HepG2 (cell line): ENCODE measurements around the gene ITCH. TPM values are rescaled to one million over a fixed set of nuclear protein-coding genes. Genes with fewer than 3 reads are reported as not detected.
"Not testable (repeated sequence)": the region's sequence is repeated elsewhere in the genome, so short reads cannot be mapped to it uniquely, and the experiment has no call there.

Experiments used
- ATAC-seq: fragments of 200-7000 bp; cut with Tn5 transposase; 3 replicates; pipeline ENCODE4 v1.9.1; 2020; ENCODE audit warnings: mild to moderate bottlenecking, moderate library complexity
- BruUV-seq: library from RNA; stranded (reverse); fragments of 400-500 nt; replicated peaks from 2 replicates; lab custom pipeline; 2021; lab: Mats Ljungman, UMichigan
- CTCF ChIA-PET: fragments of 300-600 bp; formaldehyde crosslinking; extraction: SDS; loops from one replicate; lab custom pipeline; 2021; ENCODE audit warnings: low total read pairs, inconsistent platforms, low intra/inter-chr PET ratio; lab: Yijun Ruan, JAX
- POLR2A ChIA-PET: fragments of 350-600 bp; sonication (Branson Sonifier 250); formaldehyde crosslinking; loops from one replicate; lab custom pipeline; 2020; ENCODE audit warnings: antibody characterized with exemption, inconsistent platforms; lab: Yijun Ruan, JAX
- DNase-seq: peaks from one replicate; pipeline ENCODE4 v3.0.0-alpha.2; 2015; ENCODE audit warnings: low spot score
- FAIRE-seq: peaks from 3 replicates; lab custom pipeline; 2011; peaks lifted over from hg19 to GRCh38; lab: Jason Lieb, UNC
- H2AFZ ChIP-seq: one replicate; pipeline ENCODE4 v1.6.1; 2011; ENCODE audit warnings: low read length, inconsistent platforms
- H3K27ac ChIP-seq: fragments of 300-600 bp; 3 replicates; pipeline ENCODE4 v1.8.0; 2011; ENCODE audit warnings: mixed run types, mild to moderate bottlenecking, mixed read lengths, low read length, inconsistent platforms; ENCODE audit not compliant: insufficient read depth; ENCODE audit errors: extremely low read length
- H3K27me3 ChIP-seq, 2 experiments: fragments of 200-600 bp in 1 of 2; 2 replicates in 1 of 2; 3 replicates in 1 of 2; pipeline versions ENCODE4 v1.6.0 to v1.8.0; 2011; ENCODE audit warnings: low read length in 2 of 2, mild to moderate bottlenecking in 2 of 2, moderate library complexity in 2 of 2, inconsistent platforms in 1 of 2; ENCODE audit not compliant: insufficient read depth in 2 of 2, control insufficient read depth in 1 of 2
- H3K36me3 ChIP-seq, 2 experiments: fragments of 200-600 bp in 1 of 2; replicated peaks in 1 of 2; 2 replicates in 1 of 2; 3 replicates in 1 of 2; pipeline versions ENCODE4 v1.5.1 to v1.8.0; 2011; ENCODE audit warnings: low read length in 2 of 2, inconsistent platforms in 1 of 2; ENCODE audit not compliant: insufficient read depth in 2 of 2, control insufficient read depth in 1 of 2
- H3K4me1 ChIP-seq: 2 replicates; pipeline ENCODE4 v1.5.1; 2012; ENCODE audit warnings: low read length, inconsistent platforms; ENCODE audit not compliant: insufficient read depth
- H3K4me2 ChIP-seq: 2 replicates; pipeline ENCODE4 v1.6.0; 2011; ENCODE audit warnings: low read depth, low read length, inconsistent platforms
- H3K4me3 ChIP-seq, 3 experiments: fragments of 200-600 bp in 1 of 3; sonication (generic), shearing (Covaris generic) in 1 of 3; replicated peaks in 1 of 3; 2 replicates each; pipeline ENCODE4 v1.5.1; 2011 to 2016; ENCODE audit warnings: low read length in 3 of 3, inconsistent platforms in 2 of 3, low read depth in 2 of 3, mild to moderate bottlenecking in 2 of 3, control low read depth in 1 of 3, mixed read lengths in 1 of 3; ENCODE audit not compliant: insufficient read depth in 1 of 3
- H3K79me2 ChIP-seq: one replicate; pipeline ENCODE4 v1.6.1; 2011; ENCODE audit warnings: low read length, inconsistent platforms; ENCODE audit not compliant: insufficient read depth
- H3K9ac ChIP-seq: 2 replicates; pipeline ENCODE4 v1.6.0; 2011; ENCODE audit warnings: mild to moderate bottlenecking, low read depth, low read length, inconsistent platforms; ENCODE audit not compliant: insufficient read depth
- H3K9me3 ChIP-seq: 2 replicates; pipeline ENCODE4 v1.5.1; 2012; ENCODE audit warnings: mild to moderate bottlenecking, low read length
- H4K20me1 ChIP-seq: 2 replicates; pipeline ENCODE4 v1.6.0; 2011; ENCODE audit warnings: inconsistent platforms, mild to moderate bottlenecking, low read length, moderate library complexity; ENCODE audit not compliant: insufficient read depth
- ASH2L ChIP-seq: fragments of 300-600, 200-600 bp; sonication (generic); IDR thresholded peaks from 2 replicates; pipeline ENCODE4 v1.7.0; 2017; ENCODE audit warnings: low read depth, mild to moderate bottlenecking, moderate library complexity, mixed read lengths, low read length; ENCODE audit not compliant: insufficient read length
- ATM ChIP-seq: fragments of 450-650 bp; IDR thresholded peaks from 2 replicates; pipeline ENCODE4 v1.7.1; 2017; ENCODE audit warnings: mild to moderate bottlenecking, borderline replicate concordance
- CEBPZ ChIP-seq: IDR thresholded peaks from 2 replicates; pipeline ENCODE4 v1.6.1; 2012; ENCODE audit warnings: low read length, improper control_type of control experiment
- CHD2 ChIP-seq: IDR thresholded peaks from 2 replicates; pipeline ENCODE4 v1.6.1; 2011; ENCODE audit warnings: low read depth, low read length, improper control_type of control experiment
- DNMT1 ChIP-seq: sonication (generic); formaldehyde crosslinking; IDR thresholded peaks from 2 replicates; pipeline ENCODE4 v1.5.1; 2020; ENCODE audit warnings: mild to moderate bottlenecking, missing genetic modification reagents
- MLLT10 ChIP-seq: sonication (generic); formaldehyde crosslinking; IDR thresholded peaks from 2 replicates; pipeline ENCODE4 v1.4.0; 2020; ENCODE audit warnings: missing genetic modification reagents
- PLRG1 ChIP-seq: fragments of 450-650 bp; conservative IDR thresholded peaks from 2 replicates; pipeline ENCODE4 v1.6.1; 2016
- TCF7 ChIP-seq: sonication (generic); IDR thresholded peaks from 2 replicates; pipeline ENCODE4 v1.6.1; 2016; ENCODE audit warnings: antibody characterized with exemption, low read depth
- ZFP36L1 ChIP-seq: sonication (generic); formaldehyde crosslinking; IDR thresholded peaks from 2 replicates; pipeline ENCODE4 v1.8.0; 2022; ENCODE audit warnings: mild to moderate bottlenecking, missing genetic modification reagents, moderate library complexity
- ZNF260 ChIP-seq: sonication (generic); formaldehyde crosslinking; IDR thresholded peaks from 2 replicates; pipeline ENCODE4 v1.4.0; 2020; ENCODE audit warnings: missing genetic modification reagents, low read depth, mild to moderate bottlenecking, borderline replicate concordance
- ZNF670 ChIP-seq: sonication (generic); formaldehyde crosslinking; IDR thresholded peaks from 2 replicates; pipeline ENCODE4 v1.8.0; 2022; ENCODE audit warnings: mild to moderate bottlenecking, missing genetic modification reagents, borderline replicate concordance
- ZNF784 ChIP-seq: sonication (generic); formaldehyde crosslinking; IDR thresholded peaks from 2 replicates; pipeline ENCODE4 v1.5.1; 2020; ENCODE audit warnings: missing genetic modification reagents, mild to moderate bottlenecking, borderline replicate concordance
- ZSCAN21 ChIP-seq: sonication (generic); formaldehyde crosslinking; IDR thresholded peaks from 2 replicates; pipeline ENCODE4 v1.8.0; 2022; ENCODE audit warnings: mild to moderate bottlenecking, missing genetic modification reagents, moderate library complexity, borderline replicate concordance
- WGBS: methylation state at CpG from one replicate; pipeline ENCODE4 v1.1.6; 2017; ENCODE audit warnings: low lambda C conversion rate; 5-methylcytosine and 5-hydroxymethylcytosine counted together
- in situ Hi-C: cut with HindIII; loops from 2 replicates; pipeline ENCODE4 v1.10.0; 2017; ENCODE audit warnings: low pct_unique_long_range_greater_than_20kb; ENCODE audit not compliant: extremely low pct_ligation_motif_present
- intact Hi-C: fragments of 100-400 bp; cut with micrococcal nuclease; formaldehyde crosslinking; loops from one replicate; pipeline ENCODE4 v1.10.0; 2022; ENCODE audit not compliant: unreplicated experiment
- polyA plus RNA-seq, 8 experiments: library from polyadenylated mRNA; depleted of rRNA in 3 of 8; stranded (reverse) in 7 of 8; unstranded in 1 of 8; fragments of >200 nt; fragmentation: Illumina TruSeq in 4 of 8; extraction: Trizol in 4 of 8; gene quantifications; 2 replicates each; pipeline versions ENCODE4 v1.2.1 to v1.2.3, GENCODE V29; 2011 to 2016; ENCODE audit warnings: low read depth in 4 of 8, missing spikeins in 1 of 8, mixed read lengths in 1 of 8; ENCODE audit not compliant: insufficient read depth in 1 of 8
- total RNA-seq, 5 experiments: library from RNA; depleted of rRNA; stranded (reverse); fragments of >200 nt; fragmentation: Illumina TruSeq; extraction: Trizol; gene quantifications; 2 replicates each; pipeline ENCODE4 v1.2.3, GENCODE V29; 2016; ENCODE audit warnings: low read depth in 1 of 5
- TF ChIP-seq, protein P1 (sequence below): sonication (generic); formaldehyde crosslinking; IDR thresholded peaks from 2 replicates; pipeline ENCODE4 v1.4.0; 2020; ENCODE audit warnings: missing genetic modification reagents

The ITCH gene
- total and polyA plus RNA-seq, 2 of the 13 experiments (the other 11 are each of a cell fraction or from before 2014, with no cell fraction given), result 20.5 to 112 TPM

- TF ChIP-seq ZNF260 (CRISPR knock-in tag) (no peak), PLRG1 (no peak), ZSCAN21 (CRISPR knock-in tag) (0 out of 2 replicates have a peak, but pooled peaks have one; percentile 23), ZNF784 (0 out of 2 replicates have a peak, but pooled peaks have one; percentile 58), ASH2L (no peak), MLLT10 (peak; percentile 73; the same call in 1 of the 2 replicates), CEBPZ (no peak), ZNF670 (no peak), ATM (no peak), DNMT1 (CRISPR knock-in tag) (no peak), TCF7 (no peak), ZFP36L1 (peak; percentile 78; the same call in 1 of the 2 replicates), CHD2 (no peak)
- TF ChIP-seq, protein P1, sequence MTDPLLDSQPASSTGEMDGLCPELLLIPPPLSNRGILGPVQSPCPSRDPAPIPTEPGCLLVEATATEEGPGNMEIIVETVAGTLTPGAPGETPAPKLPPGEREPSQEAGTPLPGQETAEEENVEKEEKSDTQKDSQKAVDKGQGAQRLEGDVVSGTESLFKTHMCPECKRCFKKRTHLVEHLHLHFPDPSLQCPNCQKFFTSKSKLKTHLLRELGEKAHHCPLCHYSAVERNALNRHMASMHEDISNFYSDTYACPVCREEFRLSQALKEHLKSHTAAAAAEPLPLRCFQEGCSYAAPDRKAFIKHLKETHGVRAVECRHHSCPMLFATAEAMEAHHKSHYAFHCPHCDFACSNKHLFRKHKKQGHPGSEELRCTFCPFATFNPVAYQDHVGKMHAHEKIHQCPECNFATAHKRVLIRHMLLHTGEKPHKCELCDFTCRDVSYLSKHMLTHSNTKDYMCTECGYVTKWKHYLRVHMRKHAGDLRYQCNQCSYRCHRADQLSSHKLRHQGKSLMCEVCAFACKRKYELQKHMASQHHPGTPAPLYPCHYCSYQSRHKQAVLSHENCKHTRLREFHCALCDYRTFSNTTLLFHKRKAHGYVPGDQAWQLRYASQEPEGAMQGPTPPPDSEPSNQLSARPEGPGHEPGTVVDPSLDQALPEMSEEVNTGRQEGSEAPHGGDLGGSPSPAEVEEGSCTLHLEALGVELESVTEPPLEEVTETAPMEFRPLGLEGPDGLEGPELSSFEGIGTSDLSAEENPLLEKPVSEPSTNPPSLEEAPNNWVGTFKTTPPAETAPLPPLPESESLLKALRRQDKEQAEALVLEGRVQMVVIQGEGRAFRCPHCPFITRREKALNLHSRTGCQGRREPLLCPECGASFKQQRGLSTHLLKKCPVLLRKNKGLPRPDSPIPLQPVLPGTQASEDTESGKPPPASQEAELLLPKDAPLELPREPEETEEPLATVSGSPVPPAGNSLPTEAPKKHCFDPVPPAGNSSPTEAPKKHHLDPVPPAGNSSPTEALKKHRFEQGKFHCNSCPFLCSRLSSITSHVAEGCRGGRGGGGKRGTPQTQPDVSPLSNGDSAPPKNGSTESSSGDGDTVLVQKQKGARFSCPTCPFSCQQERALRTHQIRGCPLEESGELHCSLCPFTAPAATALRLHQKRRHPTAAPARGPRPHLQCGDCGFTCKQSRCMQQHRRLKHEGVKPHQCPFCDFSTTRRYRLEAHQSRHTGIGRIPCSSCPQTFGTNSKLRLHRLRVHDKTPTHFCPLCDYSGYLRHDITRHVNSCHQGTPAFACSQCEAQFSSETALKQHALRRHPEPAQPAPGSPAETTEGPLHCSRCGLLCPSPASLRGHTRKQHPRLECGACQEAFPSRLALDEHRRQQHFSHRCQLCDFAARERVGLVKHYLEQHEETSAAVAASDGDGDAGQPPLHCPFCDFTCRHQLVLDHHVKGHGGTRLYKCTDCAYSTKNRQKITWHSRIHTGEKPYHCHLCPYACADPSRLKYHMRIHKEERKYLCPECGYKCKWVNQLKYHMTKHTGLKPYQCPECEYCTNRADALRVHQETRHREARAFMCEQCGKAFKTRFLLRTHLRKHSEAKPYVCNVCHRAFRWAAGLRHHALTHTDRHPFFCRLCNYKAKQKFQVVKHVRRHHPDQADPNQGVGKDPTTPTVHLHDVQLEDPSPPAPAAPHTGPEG, result 0 out of 2 replicates have a peak, but pooled peaks have one; percentile 5
Observed at GRCh38 chr20:34512955-34513419, 149.9 kb downstream of the ITCH start (continued).

- H2AFZ ChIP-seq, BruUV-seq, H3K27me3 ChIP-seq, H3K4me3 ChIP-seq, DNase-seq, ATAC-seq, CTCF ChIA-PET, intact Hi-C loops, H3K27ac ChIP-seq, H3K9ac ChIP-seq, in situ Hi-C loops, FAIRE-seq, H3K9me3 ChIP-seq: not testable (repeated sequence)
- Histone ChIP-seq H3K4me1 (peaks cover 71% of the 10 kb centered on the region), H3K79me2 (peaks cover 32% of the 10 kb centered on the region), H4K20me1 (peaks cover 14% of the 10 kb centered on the region), H3K4me2 (peak overlapping the region; percentile 84; the same call in 1 of the 2 replicates), H3K36me3 (peaks cover 2 to 10% of the 10 kb centered on the region in 2 experiments)
- POLR2A ChIA-PET, result interaction anchor here (3.1 kb wide), 1 partner anchor 202 kb away, joined by 57 read pairs; no protein-coding TSS in a partner anchor
- WGBS, result 98% methylated on average over 17 of the region's 17 CpGs
Observed at GRCh38 chr20:34514034-34514433, 151.0 kb downstream of the ITCH start.
